ENCODE measurements around the gene CRADD. TPM values are rescaled to one million over a fixed set of nuclear protein-coding genes. Genes with fewer than 3 reads are reported as not detected.
"Not testable (repeated sequence)": the region's sequence is repeated elsewhere in the genome, so short reads cannot be mapped to it uniquely, and the experiment has no call there.

Gene CRADD
- total RNA-seq, 2 donors from 2014 or later, result 7.7 to 9.1 TPM

DNA sequence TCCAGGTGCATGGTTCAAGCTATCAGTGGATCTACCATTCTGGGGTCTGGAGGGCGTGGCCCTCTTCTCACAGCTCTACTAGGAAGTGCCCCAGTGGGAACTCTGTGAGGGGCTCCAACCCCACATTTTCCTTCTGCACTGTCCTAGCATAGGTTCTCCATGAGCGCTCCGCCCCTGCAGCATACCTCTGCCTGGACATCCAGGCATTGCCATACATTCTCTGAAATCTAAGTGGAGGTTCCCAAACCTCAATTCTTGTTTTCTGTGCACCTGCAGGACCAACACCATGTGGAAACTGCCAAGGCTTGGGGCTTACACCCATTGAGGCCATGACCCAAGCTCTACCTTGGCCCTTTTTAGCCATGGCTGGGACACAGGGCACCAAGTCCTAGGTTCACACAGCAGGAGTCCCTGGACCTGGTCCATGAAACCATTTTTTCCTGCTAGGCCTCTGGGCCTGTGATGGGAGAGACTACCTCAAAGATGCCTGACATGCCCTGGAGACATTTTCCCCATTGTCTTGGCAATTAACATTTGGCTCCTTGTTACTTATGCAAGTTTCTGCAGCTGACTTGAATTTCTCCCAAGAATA, 76.8 kb downstream of the CRADD start:
- no peak for DNase-seq
- H3K9ac ChIP-seq (ENCODE audit: extremely low read depth, low read length, poor library complexity, severe bottlenecking), result no peak overlapping the region
- Mint-ChIP-seq H3K4me1 (peaks cover 30% of the 10 kb centered on the region), H3K27ac (no peak overlapping the region), H3K9me3 (peaks cover 44% of the 10 kb centered on the region), H3K27me3 (ENCODE audit: insufficient read depth) (no peaks in the 10 kb centered on the region), H3K36me3 (ENCODE audit: low read depth) (peaks cover 17% of the 10 kb centered on the region), H3K4me3 (no peak overlapping the region)
- H3K4me3 ChIP-seq (ENCODE audit: low read length), result peak overlapping the region; percentile 68
- WGBS, 2 experiments (ENCODE audit: insufficient coverage in 1 of 2, insufficient read length in 1 of 2), result 91 to 100% methylated on average over 2 to 3 of the region's 3 CpGs
- H3K27me3 ChIP-seq (ENCODE audit: control insufficient read depth, insufficient read depth, low read length, poor library complexity, severe bottlenecking), result no peaks in the 10 kb centered on the region
- no peak for TF ChIP-seq CTCF (conservative IDR thresholded peaks at IDR 0.05)
- H3K9me3 ChIP-seq (ENCODE audit: control insufficient read depth, low read length), result peaks cover 40% of the 10 kb centered on the region
- H3K27ac ChIP-seq (ENCODE audit: low read depth, low read length), result no peak overlapping the region
- H3K36me3 ChIP-seq (ENCODE audit: control insufficient read depth, insufficient read depth, low read length), result no peaks in the 10 kb centered on the region
- H3K4me1 ChIP-seq (ENCODE audit: control insufficient read depth, insufficient read depth, low read length), result peaks cover 6% of the 10 kb centered on the region

GRCh38 chr12:93754859-93755258, 77.7 kb downstream of the CRADD start:
- Mint-ChIP-seq H3K4me1 (peaks cover 33% of the 10 kb centered on the region), H3K9me3 (peaks cover 44% of the 10 kb centered on the region), H3K36me3 (ENCODE audit: low read depth) (peaks cover 17% of the 10 kb centered on the region)
- H3K9me3 ChIP-seq (ENCODE audit: control insufficient read depth, low read length), result peaks cover 40% of the 10 kb centered on the region
- not testable (repeated sequence) for H3K4me3 Mint-ChIP-seq; DNase-seq; H3K27ac ChIP-seq (ENCODE audit: low read depth, low read length); H3K36me3 ChIP-seq (ENCODE audit: control insufficient read depth, insufficient read depth, low read length); H3K4me1 ChIP-seq (ENCODE audit: control insufficient read depth, insufficient read depth, low read length); H3K4me3 ChIP-seq (ENCODE audit: low read length); H3K27me3 ChIP-seq (ENCODE audit: control insufficient read depth, insufficient read depth, low read length, poor library complexity, severe bottlenecking); H3K27me3 Mint-ChIP-seq (ENCODE audit: insufficient read depth); H3K9ac ChIP-seq (ENCODE audit: extremely low read depth, low read length, poor library complexity, severe bottlenecking); H3K27ac Mint-ChIP-seq

GRCh38 chr12:93756288-93756687, 79.1 kb downstream of the CRADD start:
- no peak overlapping the region for H3K4me3 ChIP-seq (ENCODE audit: low read length)
- TF ChIP-seq CTCF (conservative IDR thresholded peaks at IDR 0.05), result no peak
- Mint-ChIP-seq H3K27me3 (ENCODE audit: insufficient read depth) (no peaks in the 10 kb centered on the region), H3K36me3 (ENCODE audit: low read depth) (peaks cover 17% of the 10 kb centered on the region), H3K27ac (no peak overlapping the region), H3K4me3 (no peak overlapping the region), H3K9me3 (peaks cover 42% of the 10 kb centered on the region), H3K4me1 (peaks cover 38% of the 10 kb centered on the region)
- H3K4me1 ChIP-seq (ENCODE audit: control insufficient read depth, insufficient read depth, low read length), result no peaks in the 10 kb centered on the region
- 100% methylated on average over 1 to 2 of the region's 2 CpGs for WGBS, 2 experiments (ENCODE audit: insufficient coverage in 1 of 2, insufficient read length in 1 of 2)
- H3K9me3 ChIP-seq (ENCODE audit: control insufficient read depth, low read length), result peaks cover 40% of the 10 kb centered on the region
- DNase-seq, result no peak
- H3K9ac ChIP-seq (ENCODE audit: extremely low read depth, low read length, poor library complexity, severe bottlenecking), result no peak overlapping the region
- H3K27ac ChIP-seq (ENCODE audit: low read depth, low read length), result no peak overlapping the region
- H3K27me3 ChIP-seq (ENCODE audit: control insufficient read depth, insufficient read depth, low read length, poor library complexity, severe bottlenecking), result no peaks in the 10 kb centered on the region
- H3K36me3 ChIP-seq (ENCODE audit: control insufficient read depth, insufficient read depth, low read length), result no peaks in the 10 kb centered on the region
